OCI-LY1 (cell line): ENCODE measurements around the gene SLC12A5.

ENCODE experiments used
- CTCF ChIP-seq: fragments of 200-600 bp; sonication (generic), shearing (Covaris generic); IDR thresholded peaks from 2 replicates; pipeline ENCODE4 v1.5.1; 2017; ENCODE audit warnings: mild to moderate bottlenecking, antibody characterized with exemption, low read length, moderate library complexity, mixed read lengths
- EZH2 ChIP-seq: fragments of 200-600 bp; sonication (generic), shearing (Covaris generic); IDR thresholded peaks from 2 replicates; pipeline ENCODE4 v1.8.0; 2017; ENCODE audit warnings: borderline replicate concordance, mixed run types, mild to moderate bottlenecking, antibody characterized with exemption, low read length, moderate library complexity, mixed read lengths

GRCh38 chr20:46027245-46027853 is 1.7 kb upstream of the SLC12A5 start:
- TF ChIP-seq CTCF: no peak
- no peak for TF ChIP-seq EZH2
